ENCODE results near the gene YWHAG. TPM values are rescaled to one million over a fixed set of nuclear protein-coding genes. Genes with fewer than 3 reads are reported as not detected.

YWHAG gene
- polyA plus RNA-seq, 2 donors, result 35.2 to 53.3 TPM

GRCh38 chr7:76383089-76383944 lies 24.5 kb upstream of the YWHAG start:
- 80% methylated on average over 13 of the region's 13 CpGs for WGBS, 2 donors
- no peak overlapping the region for H3K27ac ChIP-seq (ENCODE audit: low read depth in 2 of 2, low read length in 1 of 2)
- H3K9me3 ChIP-seq (ENCODE audit: control insufficient read depth in 2 of 2, insufficient read depth in 1 of 2, low read depth in 1 of 2, low read length in 1 of 2), result no peaks in the 10 kb centered on the region
- H3K36me3 ChIP-seq (ENCODE audit: control insufficient read depth in 2 of 2, insufficient read depth in 2 of 2, low read length in 1 of 2), result no peaks in the 10 kb centered on the region
- no peak overlapping the region for H3K4me3 ChIP-seq (ENCODE audit: low read depth in 1 of 2, low read length in 2 of 2)
- H3K27me3 ChIP-seq (ENCODE audit: control insufficient read depth in 1 of 2, insufficient read depth in 2 of 2, low read length in 2 of 2), result no peaks in the 10 kb centered on the region
- H3K4me1 ChIP-seq (ENCODE audit: control insufficient read depth in 2 of 2, insufficient read depth in 2 of 2, low read length in 1 of 2), result peaks cover 0 to 3% of the 10 kb centered on the region in 2 donors

GRCh38 chr7:76381814-76382213 lies 23.0 kb upstream of the YWHAG start:
- H3K27me3 ChIP-seq (ENCODE audit: control insufficient read depth in 1 of 2, insufficient read depth in 2 of 2, low read length in 2 of 2), result no peaks in the 10 kb centered on the region
- peaks cover 0 to 3% of the 10 kb centered on the region in 2 donors for H3K4me1 ChIP-seq (ENCODE audit: control insufficient read depth in 2 of 2, insufficient read depth in 2 of 2, low read length in 1 of 2)
- H3K4me3 ChIP-seq (ENCODE audit: low read depth in 1 of 2, low read length in 2 of 2), result no peak overlapping the region
- no peaks in the 10 kb centered on the region for H3K9me3 ChIP-seq (ENCODE audit: control insufficient read depth in 2 of 2, insufficient read depth in 1 of 2, low read depth in 1 of 2, low read length in 1 of 2)
- no peak overlapping the region for H3K27ac ChIP-seq (ENCODE audit: low read depth in 2 of 2, low read length in 1 of 2)
- H3K36me3 ChIP-seq (ENCODE audit: control insufficient read depth in 2 of 2, insufficient read depth in 2 of 2, low read length in 1 of 2), result no peaks in the 10 kb centered on the region
- WGBS, 2 donors, result 95 to 96% methylated on average over 7 of the region's 7 CpGs

- H3K27me3 ChIP-seq (ENCODE audit: control insufficient read depth in 1 of 2, insufficient read depth in 2 of 2, low read length in 2 of 2), result no peaks in the 10 kb centered on the region
- H3K4me3 ChIP-seq (ENCODE audit: low read depth in 1 of 2, low read length in 2 of 2), result no peak overlapping the region
- WGBS, 2 donors, result 63 to 76% methylated on average over 7 of the region's 7 CpGs
- peak overlapping the region; percentile 93 to 94 for H3K27ac ChIP-seq (ENCODE audit: low read depth in 2 of 2, low read length in 1 of 2)
- H3K9me3 ChIP-seq (ENCODE audit: control insufficient read depth in 2 of 2, insufficient read depth in 1 of 2, low read depth in 1 of 2, low read length in 1 of 2), result no peaks in the 10 kb centered on the region
- peaks cover 0 to 3% of the 10 kb centered on the region in 2 donors for H3K4me1 ChIP-seq (ENCODE audit: control insufficient read depth in 2 of 2, insufficient read depth in 2 of 2, low read length in 1 of 2)
- no peaks in the 10 kb centered on the region for H3K36me3 ChIP-seq (ENCODE audit: control insufficient read depth in 2 of 2, insufficient read depth in 2 of 2, low read length in 1 of 2)
Measured at GRCh38 chr7:76380623-76380966, 21.8 kb upstream of the YWHAG start.

GRCh38 chr7:76377186-76377918 lies 18.6 kb upstream of the YWHAG start:
- Histone ChIP-seq H3K9me3 (ENCODE audit: control insufficient read depth in 2 of 2, insufficient read depth in 1 of 2, low read depth in 1 of 2, low read length in 1 of 2) (no peaks in the 10 kb centered on the region), H3K27me3 (ENCODE audit: control insufficient read depth in 1 of 2, insufficient read depth in 2 of 2, low read length in 2 of 2) (no peaks in the 10 kb centered on the region), H3K4me1 (ENCODE audit: control insufficient read depth in 2 of 2, insufficient read depth in 2 of 2, low read length in 1 of 2) (peaks cover 0 to 6% of the 10 kb centered on the region in 2 donors), H3K4me3 (ENCODE audit: low read depth in 1 of 2, low read length in 2 of 2) (no peak overlapping the region), H3K27ac (ENCODE audit: low read depth in 2 of 2, low read length in 1 of 2) (no peak overlapping the region), H3K36me3 (ENCODE audit: control insufficient read depth in 2 of 2, insufficient read depth in 2 of 2, low read length in 1 of 2) (no peaks in the 10 kb centered on the region)
- WGBS, 2 donors, result 81 to 83% methylated on average over 9 of the region's 9 CpGs

GRCh38 chr7:76375251-76375650 lies 16.5 kb upstream of the YWHAG start:
- Histone ChIP-seq H3K36me3 (ENCODE audit: control insufficient read depth in 2 of 2, insufficient read depth in 2 of 2, low read length in 1 of 2) (no peaks in the 10 kb centered on the region), H3K27me3 (ENCODE audit: control insufficient read depth in 1 of 2, insufficient read depth in 2 of 2, low read length in 2 of 2) (no peaks in the 10 kb centered on the region), H3K4me1 (ENCODE audit: control insufficient read depth in 2 of 2, insufficient read depth in 2 of 2, low read length in 1 of 2) (peaks cover 0 to 3% of the 10 kb centered on the region in 2 donors), H3K9me3 (ENCODE audit: control insufficient read depth in 2 of 2, insufficient read depth in 1 of 2, low read depth in 1 of 2, low read length in 1 of 2) (no peaks in the 10 kb centered on the region), H3K4me3 (ENCODE audit: low read depth in 1 of 2, low read length in 2 of 2) (no peak overlapping the region), H3K27ac (ENCODE audit: low read depth in 2 of 2, low read length in 1 of 2) (no peak overlapping the region)
- WGBS, 2 donors, result 87% methylated on average over 9 of the region's 9 CpGs

- WGBS, 2 donors, result 64 to 77% methylated on average over 9 of the region's 9 CpGs
- H3K9me3 ChIP-seq (ENCODE audit: control insufficient read depth in 2 of 2, insufficient read depth in 1 of 2, low read depth in 1 of 2, low read length in 1 of 2), result no peaks in the 10 kb centered on the region
- peak overlapping the region in 1 of 2 donors; percentile 80 for H3K27ac ChIP-seq (ENCODE audit: low read depth in 2 of 2, low read length in 1 of 2)
Measured at GRCh38 chr7:76372984-76373833, 14.4 kb upstream of the YWHAG start.

GRCh38 chr7:76371396-76371795 lies 12.6 kb upstream of the YWHAG start:
- no peaks in the 10 kb centered on the region for H3K9me3 ChIP-seq (ENCODE audit: control insufficient read depth in 2 of 2, insufficient read depth in 1 of 2, low read depth in 1 of 2, low read length in 1 of 2)
- H3K36me3 ChIP-seq (ENCODE audit: control insufficient read depth in 2 of 2, insufficient read depth in 2 of 2, low read length in 1 of 2), result no peaks in the 10 kb centered on the region
- H3K27me3 ChIP-seq (ENCODE audit: control insufficient read depth in 1 of 2, insufficient read depth in 2 of 2, low read length in 2 of 2), result no peaks in the 10 kb centered on the region
- H3K4me3 ChIP-seq (ENCODE audit: low read depth in 1 of 2, low read length in 2 of 2), result no peak overlapping the region
- peaks cover 0 to 3% of the 10 kb centered on the region in 2 donors for H3K4me1 ChIP-seq (ENCODE audit: control insufficient read depth in 2 of 2, insufficient read depth in 2 of 2, low read length in 1 of 2)
- no peak overlapping the region for H3K27ac ChIP-seq (ENCODE audit: low read depth in 2 of 2, low read length in 1 of 2)
- WGBS, 2 donors, result 98 to 99% methylated on average over 3 of the region's 3 CpGs

More at GRCh38 chr7:76372984-76373833, 14.4 kb upstream of the YWHAG start:
- peaks cover 0 to 3% of the 10 kb centered on the region in 2 donors for H3K4me1 ChIP-seq (ENCODE audit: control insufficient read depth in 2 of 2, insufficient read depth in 2 of 2, low read length in 1 of 2)
- no peak overlapping the region for H3K4me3 ChIP-seq (ENCODE audit: low read depth in 1 of 2, low read length in 2 of 2)
- no peaks in the 10 kb centered on the region for H3K36me3 ChIP-seq (ENCODE audit: control insufficient read depth in 2 of 2, insufficient read depth in 2 of 2, low read length in 1 of 2)
- no peaks in the 10 kb centered on the region for H3K27me3 ChIP-seq (ENCODE audit: control insufficient read depth in 1 of 2, insufficient read depth in 2 of 2, low read length in 2 of 2)

- 57 to 69% methylated on average over 6 of the region's 6 CpGs for WGBS, 2 donors
Measured at GRCh38 chr7:76369018-76369417, 10.2 kb upstream of the YWHAG start.

GRCh38 chr7:76368190-76368589 lies 9.4 kb upstream of the YWHAG start:
- H3K9me3 ChIP-seq (ENCODE audit: control insufficient read depth in 2 of 2, insufficient read depth in 1 of 2, low read depth in 1 of 2, low read length in 1 of 2), result no peaks in the 10 kb centered on the region
- peaks cover 0 to 6% of the 10 kb centered on the region in 2 donors for H3K4me1 ChIP-seq (ENCODE audit: control insufficient read depth in 2 of 2, insufficient read depth in 2 of 2, low read length in 1 of 2)
- no peaks in the 10 kb centered on the region for H3K27me3 ChIP-seq (ENCODE audit: control insufficient read depth in 1 of 2, insufficient read depth in 2 of 2, low read length in 2 of 2)
- H3K27ac ChIP-seq (ENCODE audit: low read depth in 2 of 2, low read length in 1 of 2), result no peak overlapping the region
- 93 to 94% methylated on average over 8 of the region's 8 CpGs for WGBS, 2 donors
- H3K36me3 ChIP-seq (ENCODE audit: control insufficient read depth in 2 of 2, insufficient read depth in 2 of 2, low read length in 1 of 2), result no peaks in the 10 kb centered on the region
- H3K4me3 ChIP-seq (ENCODE audit: low read depth in 1 of 2, low read length in 2 of 2), result no peak overlapping the region

More at GRCh38 chr7:76369018-76369417, 10.2 kb upstream of the YWHAG start:
- Histone ChIP-seq H3K9me3 (ENCODE audit: control insufficient read depth in 2 of 2, insufficient read depth in 1 of 2, low read depth in 1 of 2, low read length in 1 of 2) (no peaks in the 10 kb centered on the region), H3K27me3 (ENCODE audit: control insufficient read depth in 1 of 2, insufficient read depth in 2 of 2, low read length in 2 of 2) (no peaks in the 10 kb centered on the region), H3K4me1 (ENCODE audit: control insufficient read depth in 2 of 2, insufficient read depth in 2 of 2, low read length in 1 of 2) (peaks cover 0 to 8% of the 10 kb centered on the region in 2 donors), H3K27ac (ENCODE audit: low read depth in 2 of 2, low read length in 1 of 2) (no peak overlapping the region), H3K36me3 (ENCODE audit: control insufficient read depth in 2 of 2, insufficient read depth in 2 of 2, low read length in 1 of 2) (no peaks in the 10 kb centered on the region), H3K4me3 (ENCODE audit: low read depth in 1 of 2, low read length in 2 of 2) (no peak overlapping the region)

All from esophagus (tissue), 2 donors.